Osteoblast (primary cell): ENCODE data around the gene TBX10. TPM values are rescaled to one million over a fixed set of nuclear protein-coding genes. Genes with fewer than 3 reads are reported as not detected.

ENCODE experiments used
- DNase-seq: peaks from one replicate; pipeline ENCODE4 v3.0.0; 2011; ENCODE audit warnings: low spot score, mixed read lengths; ENCODE audit not compliant: insufficient read length; ENCODE audit errors: missing footprints
- H2AFZ ChIP-seq: 2 replicates; pipeline ENCODE4 v1.6.0; 2011; ENCODE audit warnings: mild to moderate bottlenecking, low read length
- H3K27ac ChIP-seq: 2 replicates; pipeline ENCODE4 v1.5.1; 2011; ENCODE audit warnings: mild to moderate bottlenecking, low read depth, low read length, moderate library complexity
- H3K27me3 ChIP-seq: 2 replicates; pipeline ENCODE4 v1.6.0; 2012; ENCODE audit warnings: mild to moderate bottlenecking, control low read depth, inconsistent platforms, low read length, moderate library complexity; ENCODE audit not compliant: insufficient read depth
- H3K36me3 ChIP-seq: 2 replicates; pipeline ENCODE4 v1.5.1; 2011; ENCODE audit warnings: mild to moderate bottlenecking, low read length, control low read depth, moderate library complexity; ENCODE audit not compliant: insufficient read depth
- H3K4me1 ChIP-seq: 2 replicates; pipeline ENCODE4 v1.5.1; 2011; ENCODE audit warnings: mild to moderate bottlenecking, low read length, control low read depth, moderate library complexity; ENCODE audit not compliant: insufficient read depth
- H3K4me2 ChIP-seq: 2 replicates; pipeline ENCODE4 v1.6.0; 2011; ENCODE audit warnings: mild to moderate bottlenecking, low read length; ENCODE audit not compliant: insufficient read depth
- H3K4me3 ChIP-seq: fragments of 200-600 bp; sonication (generic); 3 replicates; pipeline ENCODE4 v1.5.1; 2012; ENCODE audit warnings: mild to moderate bottlenecking, low read length, inconsistent platforms; ENCODE audit not compliant: insufficient read depth
- H3K79me2 ChIP-seq: 2 replicates; pipeline ENCODE4 v1.6.0; 2012; ENCODE audit warnings: mild to moderate bottlenecking, low read length, control low read depth, inconsistent platforms; ENCODE audit not compliant: insufficient read depth
- H3K9me3 ChIP-seq: 2 replicates; pipeline ENCODE4 v1.5.1; 2011; ENCODE audit warnings: low read depth, low read length, control low read depth
- H4K20me1 ChIP-seq: 2 replicates; pipeline ENCODE4 v1.6.0; 2012; ENCODE audit warnings: mild to moderate bottlenecking, low read length, control low read depth; ENCODE audit not compliant: insufficient read depth
- CTCF ChIP-seq: IDR thresholded peaks from 2 replicates; pipeline ENCODE4 v1.5.1; 2011; ENCODE audit warnings: mild to moderate bottlenecking, low read depth, low read length, moderate library complexity; ENCODE audit errors: extremely low read depth
- total RNA-seq: library from RNA; depleted of rRNA; stranded (reverse); fragments of >200 nt; gene quantifications from 2 replicates; pipeline ENCODE4 v1.2.3, GENCODE V29; 2012

The TBX10 gene
- total RNA-seq, 1 donor = not detected

- peak; percentile 55 for DNase-seq
- Histone ChIP-seq H3K36me3 (no peaks in the 10 kb centered on the region), H3K79me2 (no peaks in the 10 kb centered on the region), H3K4me3 (no peak overlapping the region), H2AFZ (no peak overlapping the region), H3K4me2 (no peak overlapping the region), H3K27ac (no peak overlapping the region), H4K20me1 (no peaks in the 10 kb centered on the region), H3K27me3 (no peaks in the 10 kb centered on the region), H3K9me3 (no peaks in the 10 kb centered on the region), H3K4me1 (no peaks in the 10 kb centered on the region)
- TF ChIP-seq CTCF = no peak
Observed at GRCh38 chr11:67667490-67668191, 28.1 kb upstream of the TBX10 start.

GRCh38 chr11:67666676-67667489 is 27.3 kb upstream of the TBX10 start:
- H3K27me3 ChIP-seq = no peaks in the 10 kb centered on the region
- no peaks in the 10 kb centered on the region for H3K9me3 ChIP-seq
- H3K4me1 ChIP-seq = no peaks in the 10 kb centered on the region
- TF ChIP-seq CTCF = no peak
- H3K36me3 ChIP-seq = no peaks in the 10 kb centered on the region
- H2AFZ ChIP-seq = no peak overlapping the region
- H3K4me3 ChIP-seq = no peak overlapping the region
- no peaks in the 10 kb centered on the region for H4K20me1 ChIP-seq
- H3K79me2 ChIP-seq = no peaks in the 10 kb centered on the region
- peak; percentile 83 for DNase-seq
- no peak overlapping the region for H3K27ac ChIP-seq
- no peak overlapping the region for H3K4me2 ChIP-seq

- H3K4me1 ChIP-seq = no peaks in the 10 kb centered on the region
- no peaks in the 10 kb centered on the region for H3K9me3 ChIP-seq
- DNase-seq = peak; percentile 73
- H3K36me3 ChIP-seq = no peaks in the 10 kb centered on the region
- no peak overlapping the region for H2AFZ ChIP-seq
- H3K27me3 ChIP-seq = no peaks in the 10 kb centered on the region
- no peaks in the 10 kb centered on the region for H4K20me1 ChIP-seq
- no peak for TF ChIP-seq CTCF
- H3K27ac ChIP-seq = no peak overlapping the region
- H3K4me3 ChIP-seq = no peak overlapping the region
- no peaks in the 10 kb centered on the region for H3K79me2 ChIP-seq
- H3K4me2 ChIP-seq = no peak overlapping the region
Observed at GRCh38 chr11:67666303-67666645, 26.7 kb upstream of the TBX10 start.
